Smooth muscle cell (in vitro differentiated cells): ENCODE measurements around the gene PAX2. TPM values are rescaled to one million over a fixed set of nuclear protein-coding genes. Genes with fewer than 3 reads are reported as not detected.

Source experiments
- DNase-seq: peaks from one replicate; lab custom pipeline; 2025; ENCODE audit not compliant: unreplicated experiment; lab: John Stamatoyannopoulos, UW
- H2AFZ ChIP-seq: fragments of 200-600 bp; sonication (generic); 2 replicates; pipeline ENCODE4 v1.6.0; 2016; ENCODE audit warnings: antibody characterized with exemption, low read depth, mild to moderate bottlenecking
- H3F3A ChIP-seq: fragments of 200-600 bp; sonication (generic); 2 replicates; pipeline ENCODE4 v1.6.0; 2017; ENCODE audit warnings: antibody characterized with exemption, low read depth
- H3K27ac ChIP-seq: fragments of 200-600 bp; sonication (generic); 2 replicates; pipeline ENCODE4 v1.5.1; 2016; ENCODE audit warnings: low read depth, mild to moderate bottlenecking
- H3K27me3 ChIP-seq: fragments of 200-600 bp; sonication (generic); 2 replicates; pipeline ENCODE4 v1.6.1; 2016; ENCODE audit warnings: low read depth, mild to moderate bottlenecking
- H3K36me3 ChIP-seq: fragments of 200-600 bp; sonication (generic); 2 replicates; pipeline ENCODE4 v1.5.1; 2016; ENCODE audit warnings: low read depth
- H3K4me1 ChIP-seq: fragments of 200-600 bp; sonication (generic); 2 replicates; pipeline ENCODE4 v1.5.1; 2016; ENCODE audit warnings: low read depth
- H3K4me2 ChIP-seq: fragments of 200-600 bp; sonication (generic); 2 replicates; pipeline ENCODE4 v1.6.0; 2016; ENCODE audit warnings: mild to moderate bottlenecking
- H3K4me3 ChIP-seq: fragments of 200-600 bp; sonication (generic); 2 replicates; pipeline ENCODE4 v1.5.1; 2016; ENCODE audit warnings: mild to moderate bottlenecking
- H3K79me2 ChIP-seq: fragments of 200-600 bp; sonication (generic); 2 replicates; pipeline ENCODE4 v1.6.0; 2016; ENCODE audit warnings: low read depth, mild to moderate bottlenecking
- H3K9ac ChIP-seq: fragments of 200-600 bp; sonication (generic); 2 replicates; pipeline ENCODE4 v1.6.0; 2016; ENCODE audit warnings: low read depth
- H3K9me3 ChIP-seq: fragments of 200-600 bp; sonication (generic); replicated peaks from 2 replicates; pipeline ENCODE4 v1.5.1; 2016; ENCODE audit warnings: low read depth
- H4K20me1 ChIP-seq: fragments of 200-600 bp; sonication (generic); 2 replicates; pipeline ENCODE4 v1.6.0; 2016; ENCODE audit warnings: low read depth
- CTCF ChIP-seq: fragments of 200-600 bp; sonication (generic); IDR thresholded peaks from 2 replicates; pipeline ENCODE4 v1.5.1; 2017; ENCODE audit warnings: borderline replicate concordance, mild to moderate bottlenecking, antibody characterized with exemption; ENCODE audit not compliant: insufficient read depth, poor library complexity, severe bottlenecking
- WGBS: methylation state at CpG from one replicate; pipeline ENCODE4 v1.1.7; 2016; ENCODE audit warnings: low lambda C conversion rate; 5-methylcytosine and 5-hydroxymethylcytosine counted together
- polyA plus RNA-seq: library from polyadenylated mRNA; unstranded; fragments of >200 nt; fragmentation: Nextera tagmentation; extraction: Ambion mirVana; gene quantifications from 2 replicates; pipeline ENCODE4 v1.2.1, GENCODE V29; 2016
- total RNA-seq: library from RNA; depleted of rRNA; stranded (reverse); fragments of >200 nt; gene quantifications from 2 replicates; pipeline ENCODE4 v1.2.3, GENCODE V29; 2014

The PAX2 gene
- total and polyA plus RNA-seq, 2 experiments from 2014 or later = not detected

- Histone ChIP-seq H3K27me3 (peaks cover 33% of the 10 kb centered on the region), H2AFZ (no peak overlapping the region), H3K4me3 (no peak overlapping the region), H3F3A (no peaks in the 10 kb centered on the region), H3K4me1 (peaks cover 4% of the 10 kb centered on the region), H3K27ac (no peak overlapping the region), H3K9me3 (no peaks in the 10 kb centered on the region), H3K9ac (no peak overlapping the region), H4K20me1 (no peaks in the 10 kb centered on the region), H3K79me2 (no peaks in the 10 kb centered on the region), H3K36me3 (no peaks in the 10 kb centered on the region), H3K4me2 (no peak overlapping the region)
- WGBS = 72% methylated on average over 2 of the region's 2 CpGs
- no peak for TF ChIP-seq CTCF
- DNase-seq = no peak
Observed at GRCh38 chr10:100802196-100802595, 56.8 kb downstream of the PAX2 start.

DNA sequence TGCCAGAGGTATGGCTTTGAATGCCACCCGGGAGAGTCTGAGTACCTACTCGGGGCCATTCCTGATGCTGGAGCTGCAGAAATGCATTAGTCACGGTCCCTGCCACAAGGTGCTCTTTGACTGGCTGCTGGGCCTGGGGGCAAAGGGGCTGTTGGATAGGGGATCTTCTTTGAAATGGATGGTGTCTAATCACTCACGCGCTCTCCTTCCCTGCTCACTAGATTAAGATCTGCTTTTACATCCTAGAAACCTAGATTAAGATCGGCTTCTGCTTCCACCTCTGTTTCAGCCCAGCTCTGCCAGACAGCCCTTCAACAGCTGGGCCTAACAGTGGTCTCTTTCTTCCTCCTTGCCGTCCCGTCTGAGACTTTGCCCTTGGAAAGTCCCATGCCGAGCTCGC, 57.2 kb downstream of the PAX2 start:
- Histone ChIP-seq H3K4me1 (peaks cover 4% of the 10 kb centered on the region), H3K9me3 (no peaks in the 10 kb centered on the region), H3K27ac (no peak overlapping the region), H4K20me1 (no peaks in the 10 kb centered on the region), H3K4me3 (no peak overlapping the region), H3K9ac (no peak overlapping the region), H3F3A (no peaks in the 10 kb centered on the region), H3K79me2 (no peaks in the 10 kb centered on the region), H3K36me3 (no peaks in the 10 kb centered on the region), H2AFZ (no peak overlapping the region), H3K27me3 (peaks cover 33% of the 10 kb centered on the region), H3K4me2 (no peak overlapping the region)
- no peak for DNase-seq
- TF ChIP-seq CTCF = no peak
- 43% methylated on average over 10 of the region's 10 CpGs for WGBS

DNA sequence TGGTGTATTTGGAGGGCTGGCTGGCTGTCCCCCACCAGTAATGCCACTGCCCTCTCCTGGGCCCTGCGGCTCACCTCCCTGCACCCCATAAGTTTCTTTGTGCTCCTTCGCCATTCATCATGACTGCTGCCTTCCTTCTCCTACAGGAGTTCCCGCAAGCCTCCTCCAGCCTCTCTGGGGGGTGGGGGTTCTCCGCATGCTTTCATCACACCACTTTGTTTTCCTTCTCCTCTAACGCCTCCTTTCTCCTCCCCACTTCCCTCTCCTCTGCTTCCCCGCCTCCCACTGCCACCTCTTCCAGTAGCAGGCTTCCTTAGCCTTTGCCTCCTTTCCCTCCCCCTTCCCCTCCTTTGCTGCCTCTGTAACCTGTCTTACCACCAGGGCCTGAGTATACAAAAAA, 58.1 kb downstream of the PAX2 start:
- Histone ChIP-seq H4K20me1 (no peaks in the 10 kb centered on the region), H3K79me2 (no peaks in the 10 kb centered on the region), H2AFZ (no peak overlapping the region), H3K27ac (no peak overlapping the region), H3K4me3 (no peak overlapping the region), H3K36me3 (no peaks in the 10 kb centered on the region), H3K9ac (no peak overlapping the region), H3K9me3 (no peaks in the 10 kb centered on the region), H3K4me2 (no peak overlapping the region), H3K27me3 (peaks cover 33% of the 10 kb centered on the region), H3K4me1 (peaks cover 4% of the 10 kb centered on the region), H3F3A (no peaks in the 10 kb centered on the region)
- DNase-seq = no peak
- 68% methylated on average over 5 of the region's 6 CpGs for WGBS
- TF ChIP-seq CTCF = no peak

DNA sequence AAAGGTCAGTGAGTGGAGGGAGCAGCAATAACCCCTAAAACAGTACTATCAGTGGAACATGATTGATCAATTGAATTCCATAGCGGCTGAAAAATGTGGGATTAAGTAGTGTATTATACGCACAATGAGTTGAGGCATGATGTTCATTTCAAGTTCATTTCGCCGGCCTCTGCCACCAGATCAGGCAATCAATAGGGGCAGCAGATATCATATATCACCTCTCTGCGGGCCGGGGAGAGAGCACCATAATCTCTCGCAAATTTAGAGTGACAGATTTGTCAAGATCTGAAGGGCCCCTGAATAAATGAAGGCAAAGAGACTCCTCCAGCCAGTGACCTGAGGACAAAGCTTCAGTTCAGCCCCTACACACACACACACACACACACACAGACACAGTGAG, 58.5 kb downstream of the PAX2 start:
- Histone ChIP-seq H3K9me3 (no peaks in the 10 kb centered on the region), H3K9ac (no peak overlapping the region), H4K20me1 (no peaks in the 10 kb centered on the region), H3K27me3 (peaks cover 32% of the 10 kb centered on the region), H3K4me3 (no peak overlapping the region), H3K4me1 (peaks cover 4% of the 10 kb centered on the region), H3K4me2 (no peak overlapping the region), H2AFZ (no peak overlapping the region), H3K27ac (no peak overlapping the region), H3F3A (no peaks in the 10 kb centered on the region), H3K79me2 (no peaks in the 10 kb centered on the region), H3K36me3 (no peaks in the 10 kb centered on the region)
- TF ChIP-seq CTCF = no peak
- WGBS = 75% methylated on average over 7 of the region's 7 CpGs
- no peak for DNase-seq
